ENCODE data around the gene LRIG1. TPM values are rescaled to one million over a fixed set of nuclear protein-coding genes. Genes with fewer than 3 reads are reported as not detected.

Gene LRIG1
- total RNA-seq, 4 donors from 2014 or later, result 95.3 to 136 (median 131) TPM

- Histone ChIP-seq H3K36me3 (peaks cover 4 to 78% (median 49%) of the 10 kb centered on the region in 4 donors), H3K9me3 (no peaks in the 10 kb centered on the region), H3K4me3 (no peak overlapping the region), H3K27me3 (no peaks in the 10 kb centered on the region), H3K4me1 (peaks cover 48 to 96% (median 91%) of the 10 kb centered on the region in 4 donors), H3K27ac (replicated peaks in 1 of 4) (peak overlapping the region; percentile 3 to 86 (median 82))
- intact Hi-C loops (cut with DNase I), result loop anchor here (10.0 kb wide), 2 partner anchors 128 to 322 kb away; no protein-coding TSS in a partner anchor
- no peak for DNase-seq (ENCODE audit: extremely low spot score)
- 82% methylated on average over 13 of the region's 13 CpGs for WGBS
- TF ChIP-seq POLR2AphosphoS5 (IDR thresholded peaks at IDR 0.05) (no peak), EP300 (IDR thresholded peaks at IDR 0.05) (no peak), POLR2A (IDR thresholded peaks at IDR 0.05; ENCODE audit: low read depth) (no peak), CTCF (IDR thresholded peaks at IDR 0.05) (no peak)
Measured at GRCh38 chr3:66402596-66403290, 98.1 kb downstream of the LRIG1 start.

- Histone ChIP-seq H3K9me3 (no peaks in the 10 kb centered on the region), H3K4me3 (no peak overlapping the region), H3K27ac (replicated peaks in 1 of 4) (peak overlapping the region in 3 of 4 donors; percentile 82 to 86 (median 82)), H3K4me1 (peaks cover 43 to 92% (median 87%) of the 10 kb centered on the region in 4 donors), H3K27me3 (no peaks in the 10 kb centered on the region), H3K36me3 (peaks cover 7 to 81% (median 51%) of the 10 kb centered on the region in 4 donors)
- no peak for TF ChIP-seq CTCF (IDR thresholded peaks at IDR 0.05)
- TF ChIP-seq POLR2A (IDR thresholded peaks at IDR 0.05; ENCODE audit: low read depth), result no peak
- no peak for TF ChIP-seq EP300 (IDR thresholded peaks at IDR 0.05)
- no peak for TF ChIP-seq POLR2AphosphoS5 (IDR thresholded peaks at IDR 0.05)
- no peak for DNase-seq (ENCODE audit: extremely low spot score)
- intact Hi-C loops (cut with DNase I), result loop anchor here (10.0 kb wide), 2 partner anchors 127 to 323 kb away; no protein-coding TSS in a partner anchor
- WGBS, result 85% methylated on average over 20 of the region's 20 CpGs
Measured at GRCh38 chr3:66401675-66402491, 98.9 kb downstream of the LRIG1 start.

GRCh38 chr3:66401157-66401550 is 99.7 kb downstream of the LRIG1 start:
- H3K9me3 ChIP-seq, result no peaks in the 10 kb centered on the region
- intact Hi-C loops (cut with DNase I), result loop anchor here (10.0 kb wide), 2 partner anchors 126 to 324 kb away; no protein-coding TSS in a partner anchor
- WGBS, result 74% methylated on average over 9 of the region's 10 CpGs
- peaks cover 15 to 81% (median 54%) of the 10 kb centered on the region in 4 donors for H3K36me3 ChIP-seq
- TF ChIP-seq CTCF (IDR thresholded peaks at IDR 0.05) (no peak), EP300 (IDR thresholded peaks at IDR 0.05) (no peak), POLR2AphosphoS5 (IDR thresholded peaks at IDR 0.05) (no peak), POLR2A (IDR thresholded peaks at IDR 0.05; ENCODE audit: low read depth) (no peak)
- peak overlapping the region in 1 of 4 donors; percentile 86 for H3K27ac ChIP-seq (replicated peaks in 1 of 4)
- DNase-seq (ENCODE audit: extremely low spot score), result no peak
- H3K4me1 ChIP-seq, result peaks cover 35 to 84% (median 80%) of the 10 kb centered on the region in 4 donors
- no peaks in the 10 kb centered on the region for H3K27me3 ChIP-seq
- no peak overlapping the region for H3K4me3 ChIP-seq

- 80% methylated on average over 14 of the region's 15 CpGs for WGBS
- no peaks in the 10 kb centered on the region for H3K27me3 ChIP-seq
- H3K36me3 ChIP-seq, result peaks cover 18 to 81% (median 57%) of the 10 kb centered on the region in 4 donors
- H3K27ac ChIP-seq (replicated peaks in 1 of 4), result no peak overlapping the region
- peaks cover 30 to 79% (median 75%) of the 10 kb centered on the region in 4 donors for H3K4me1 ChIP-seq
- H3K4me3 ChIP-seq, result no peak overlapping the region
- TF ChIP-seq CTCF (IDR thresholded peaks at IDR 0.05) (no peak), POLR2AphosphoS5 (IDR thresholded peaks at IDR 0.05) (no peak), POLR2A (IDR thresholded peaks at IDR 0.05; ENCODE audit: low read depth) (no peak), EP300 (IDR thresholded peaks at IDR 0.05) (no peak)
- DNase-seq (ENCODE audit: extremely low spot score), result no peak
- intact Hi-C loops (cut with DNase I), result loop anchor here (10.0 kb wide), 2 partner anchors 126 to 324 kb away; no protein-coding TSS in a partner anchor
- H3K9me3 ChIP-seq, result no peaks in the 10 kb centered on the region
Measured at GRCh38 chr3:66400411-66401156, 100.2 kb downstream of the LRIG1 start.
